ENCODE measurements around the gene CLEC16A.

GRCh38 chr16:11106726-11107125 lies 162.4 kb downstream of the CLEC16A start:
- TF ChIP-seq NFIC (IDR thresholded peaks at IDR 0.05) (no peak), TCF12 (IDR thresholded peaks at IDR 0.05; ENCODE audit: low read depth) (no peak), RAD21 (IDR thresholded peaks at IDR 0.05; ENCODE audit: low read depth) (no peak), MAX (IDR thresholded peaks at IDR 0.05) (no peak), CEBPB (IDR thresholded peaks at IDR 0.05) (no peak), EP300 (IDR thresholded peaks at IDR 0.05; ENCODE audit: borderline replicate concordance) (no peak), TAF1 (IDR thresholded peaks at IDR 0.05; ENCODE audit: low read depth) (no peak), REST (IDR thresholded peaks at IDR 0.05; ENCODE audit: low read depth) (no peak)
